HT1080 (cell line): ENCODE measurements around the gene COL1A2. TPM values are rescaled to one million over a fixed set of nuclear protein-coding genes. Genes with fewer than 3 reads are reported as not detected.

ENCODE experiments used
- DNase-seq: peaks from one replicate; pipeline ENCODE4 v3.0.0-alpha.2; 2015; ENCODE audit warnings: low read depth
- polyA plus RNA-seq, 2 experiments: library from polyadenylated mRNA; depleted of rRNA; stranded (reverse); fragments of >200 nt; gene quantifications; 2 replicates each; pipeline ENCODE4 v1.2.3, GENCODE V29; 2015
- total RNA-seq: library from RNA; depleted of rRNA; stranded (reverse); fragments of >200 nt; shearing (Covaris generic); gene quantifications from 2 replicates; pipeline ENCODE4 v1.2.3, GENCODE V29; 2014; rRNA removed

The COL1A2 gene
- total RNA-seq: 0.26 and 0.47 TPM in 2 replicates
- 2.5 and 3.2 TPM in 2 replicates for polyA plus RNA-seq (2015; cell fraction: cytosol; rRNA removed)
- polyA plus RNA-seq (2015; cell fraction: nucleus; rRNA removed): 18.5 and 22.6 TPM in 2 replicates

DNA sequence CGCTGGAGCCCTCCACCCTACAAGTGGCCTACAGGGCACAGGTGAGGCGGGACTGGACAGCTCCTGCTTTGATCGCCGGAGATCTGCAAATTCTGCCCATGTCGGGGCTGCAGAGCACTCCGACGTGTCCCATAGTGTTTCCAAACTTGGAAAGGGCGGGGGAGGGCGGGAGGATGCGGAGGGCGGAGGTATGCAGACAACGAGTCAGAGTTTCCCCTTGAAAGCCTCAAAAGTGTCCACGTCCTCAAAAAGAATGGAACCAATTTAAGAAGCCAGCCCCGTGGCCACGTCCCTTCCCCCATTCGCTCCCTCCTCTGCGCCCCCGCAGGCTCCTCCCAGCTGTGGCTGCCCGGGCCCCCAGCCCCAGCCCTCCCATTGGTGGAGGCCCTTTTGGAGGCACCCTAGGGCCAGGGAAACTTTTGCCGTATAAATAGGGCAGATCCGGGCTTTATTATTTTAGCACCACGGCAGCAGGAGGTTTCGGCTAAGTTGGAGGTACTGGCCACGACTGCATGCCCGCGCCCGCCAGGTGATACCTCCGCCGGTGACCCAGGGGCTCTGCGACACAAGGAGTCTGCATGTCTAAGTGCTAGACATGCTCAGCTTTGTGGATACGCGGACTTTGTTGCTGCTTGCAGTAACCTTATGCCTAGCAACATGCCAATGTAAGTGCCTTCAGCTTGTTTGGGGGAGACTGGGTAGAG is at the start of gene COL1A2:
COL1A2 (plus strand) TSS at position 459 of the 704 bp plus-strand sequence; CDS start at position 596, 137 bp downstream.
- DNase-seq: no peak

DNA sequence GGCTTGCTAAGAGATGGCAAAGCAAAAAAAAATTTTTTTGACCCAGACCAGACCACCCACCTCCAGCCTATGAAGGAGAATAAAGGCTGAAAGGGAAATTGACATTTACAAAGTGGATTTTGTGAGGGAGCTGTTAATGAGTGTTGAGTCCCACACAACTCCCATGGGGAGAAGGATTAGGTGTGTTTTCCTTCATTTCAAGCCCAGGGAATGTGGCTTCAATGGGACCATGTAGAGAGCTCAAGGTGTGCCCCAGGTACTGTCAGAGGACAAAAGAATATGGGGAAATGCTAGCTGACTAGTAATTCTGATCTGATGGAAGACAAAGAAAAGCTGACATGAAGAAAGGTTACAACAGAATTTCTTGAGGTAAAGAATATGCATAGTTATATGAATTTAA is 48.8 kb upstream of the COL1A2 start:
- no peak for DNase-seq

DNA sequence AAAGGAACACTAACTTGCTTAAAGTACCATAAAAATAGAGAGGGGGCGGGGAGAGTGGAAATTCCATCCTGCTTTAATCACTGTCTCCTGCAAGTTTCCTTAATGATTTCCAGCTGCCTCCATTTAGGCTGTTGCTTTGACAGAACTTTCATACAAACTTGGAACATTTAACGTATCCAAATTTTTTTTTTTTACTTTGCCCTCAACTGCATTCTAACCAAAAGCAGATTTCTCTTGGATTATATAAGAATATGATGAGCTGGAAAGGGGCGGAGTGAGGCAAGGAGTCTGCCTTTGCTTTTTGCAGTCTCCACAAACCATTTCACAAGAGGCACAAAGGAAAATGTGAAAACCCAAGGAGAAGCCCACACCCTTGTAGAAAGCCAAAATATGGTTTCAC is 46.6 kb upstream of the COL1A2 start:
- peak; percentile 6 for DNase-seq

DNA sequence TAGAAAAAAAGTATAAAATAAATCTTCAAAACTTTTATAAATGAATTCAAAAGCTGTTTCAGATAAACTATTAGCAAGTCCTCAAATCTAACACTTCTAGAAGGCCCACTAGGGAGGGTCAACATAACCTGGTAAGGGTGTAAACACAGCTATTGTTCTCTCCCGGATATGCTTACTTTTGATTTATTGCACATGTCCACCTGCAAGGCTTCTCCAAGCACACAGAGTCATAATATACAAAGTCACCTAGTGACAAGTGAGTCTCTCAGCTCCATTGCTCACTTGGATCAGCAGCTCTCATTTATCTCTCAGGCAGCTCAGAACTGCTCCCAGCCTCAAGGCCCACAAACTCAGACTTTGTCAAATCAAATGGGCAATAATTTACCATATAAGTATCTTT is 44.0 kb upstream of the COL1A2 start:
- no peak for DNase-seq

DNA sequence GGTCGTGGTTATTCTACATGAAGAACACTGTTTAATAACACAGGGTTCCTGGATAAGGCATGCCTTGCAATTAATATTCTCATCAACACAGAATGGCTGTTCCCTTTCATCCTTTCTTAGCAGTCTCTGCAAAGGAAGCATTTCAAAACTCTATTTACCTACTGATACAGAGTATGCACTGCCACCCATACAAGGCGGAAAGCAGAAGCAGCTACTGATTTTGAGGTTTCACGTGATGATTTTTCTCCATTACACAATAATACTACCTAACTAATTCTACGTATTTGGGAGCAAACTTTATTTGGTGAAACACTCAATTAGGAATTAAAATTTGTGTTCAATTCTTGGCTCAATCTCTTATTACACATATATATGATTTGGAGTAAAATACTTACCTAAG is 43.0 kb upstream of the COL1A2 start:
- DNase-seq: no peak

DNA sequence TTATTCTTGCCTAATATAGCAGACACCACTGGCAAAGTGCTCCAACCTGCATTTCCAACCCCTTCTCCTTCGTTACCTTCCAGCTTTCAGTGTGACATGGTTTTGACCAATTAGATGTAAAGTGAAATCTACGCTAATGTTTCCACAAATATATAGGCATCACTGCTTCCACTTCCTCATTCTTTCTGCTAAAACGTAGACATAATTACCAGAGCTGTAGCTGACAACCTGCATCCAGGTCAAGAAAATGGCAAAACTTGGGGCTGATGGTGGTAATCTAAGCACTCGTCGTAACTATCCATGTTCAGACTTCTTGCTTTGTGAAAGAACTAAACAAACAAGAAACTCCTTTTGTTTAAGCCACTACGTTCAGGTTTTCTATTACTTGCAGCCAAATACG is 41.8 kb upstream of the COL1A2 start:
- no peak for DNase-seq

DNA sequence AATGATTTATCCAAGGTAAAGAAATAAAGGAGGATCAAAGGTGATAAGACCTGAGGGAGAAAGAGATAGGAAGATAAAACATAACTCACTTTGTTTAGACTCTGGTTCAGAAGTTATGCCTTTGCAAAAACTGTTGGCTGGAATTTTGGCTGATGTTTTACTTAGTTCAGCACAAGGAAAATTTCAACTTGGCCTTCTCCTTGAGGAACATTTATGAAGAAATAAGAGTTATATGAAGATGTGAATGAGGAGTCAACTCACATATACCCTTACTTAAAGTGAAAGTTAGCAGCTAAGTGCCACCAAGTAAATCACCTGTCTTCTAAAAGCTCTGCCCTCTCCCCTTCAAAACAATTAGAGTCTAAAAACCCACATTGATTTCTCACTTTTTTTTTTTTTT is 39.7 kb upstream of the COL1A2 start:
- DNase-seq: no peak

DNA sequence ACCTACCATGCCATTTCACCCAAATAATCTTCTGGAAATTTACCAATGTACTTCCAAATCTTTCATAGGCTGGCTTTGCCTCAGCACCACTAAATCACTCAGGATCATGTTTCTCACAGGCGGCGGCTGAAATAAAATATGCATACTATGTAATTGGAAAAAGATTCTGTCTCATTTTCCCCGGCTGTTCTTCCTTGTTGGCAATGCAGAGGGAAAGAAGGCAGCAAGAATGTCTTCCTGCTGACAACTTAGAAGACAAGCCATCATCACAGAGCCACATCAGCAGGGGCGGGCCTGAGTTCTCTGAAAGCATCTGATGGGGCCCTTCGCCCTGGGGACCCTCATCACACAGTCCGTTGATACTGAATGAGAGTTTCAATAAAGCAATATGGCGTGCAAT is 39.2 kb upstream of the COL1A2 start:
- no peak for DNase-seq

DNA sequence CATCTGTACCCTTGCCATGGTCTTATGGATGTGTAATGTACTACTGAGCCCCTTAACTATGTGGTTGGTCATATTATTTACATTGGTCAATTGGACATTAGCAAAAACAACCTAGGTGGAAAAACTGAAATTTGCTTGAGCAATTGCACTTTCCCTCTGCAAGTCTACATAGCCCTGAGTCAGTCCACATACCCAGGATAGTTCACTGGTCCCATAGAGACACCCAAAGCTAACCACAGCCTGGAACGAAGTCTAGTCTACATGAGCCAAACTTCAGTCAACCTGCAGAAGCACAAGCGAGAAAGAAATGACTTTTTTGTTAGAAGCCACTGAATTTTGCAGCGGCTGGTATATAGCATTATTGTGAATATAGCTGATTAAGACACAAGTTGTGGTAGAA is 37.6 kb upstream of the COL1A2 start:
- no peak for DNase-seq

DNA sequence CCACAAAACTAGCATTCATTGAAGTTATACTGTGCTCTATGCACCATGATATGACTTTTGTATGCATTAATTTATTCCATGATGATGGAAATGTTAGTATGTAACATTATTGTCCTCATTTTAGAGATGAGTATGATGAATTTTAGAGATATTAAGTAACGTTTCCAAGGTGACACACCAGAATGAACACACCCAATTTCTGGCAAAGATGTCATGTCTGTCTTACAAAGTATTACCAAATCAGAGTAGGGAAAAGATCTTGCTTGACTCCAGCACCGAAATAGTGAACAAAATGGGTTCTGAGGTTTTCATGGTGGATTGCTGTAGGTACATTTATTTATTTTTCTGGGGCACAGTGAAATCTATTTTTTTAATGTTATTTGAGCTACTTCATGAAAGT is 33.8 kb upstream of the COL1A2 start:
- no peak for DNase-seq

DNA sequence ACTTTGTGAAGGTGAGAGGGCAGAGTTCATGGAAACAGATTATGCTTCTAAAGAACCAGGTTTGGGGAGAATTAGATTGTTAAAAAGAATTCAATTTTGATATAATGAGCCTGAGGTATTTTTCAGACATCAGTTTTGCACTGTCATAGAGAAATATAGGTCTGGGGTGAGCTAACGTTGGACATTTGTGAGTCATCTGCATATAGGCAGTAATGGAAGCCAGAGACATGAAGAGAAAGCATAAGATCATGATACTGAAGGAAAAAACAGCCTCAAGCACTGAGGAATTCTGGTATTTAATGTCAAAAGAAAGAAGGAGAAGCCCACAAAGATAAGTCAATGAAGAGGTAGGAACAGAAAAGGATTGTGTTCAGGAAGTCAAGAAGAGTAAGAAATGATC is 32.4 kb upstream of the COL1A2 start:
- no peak for DNase-seq

DNA sequence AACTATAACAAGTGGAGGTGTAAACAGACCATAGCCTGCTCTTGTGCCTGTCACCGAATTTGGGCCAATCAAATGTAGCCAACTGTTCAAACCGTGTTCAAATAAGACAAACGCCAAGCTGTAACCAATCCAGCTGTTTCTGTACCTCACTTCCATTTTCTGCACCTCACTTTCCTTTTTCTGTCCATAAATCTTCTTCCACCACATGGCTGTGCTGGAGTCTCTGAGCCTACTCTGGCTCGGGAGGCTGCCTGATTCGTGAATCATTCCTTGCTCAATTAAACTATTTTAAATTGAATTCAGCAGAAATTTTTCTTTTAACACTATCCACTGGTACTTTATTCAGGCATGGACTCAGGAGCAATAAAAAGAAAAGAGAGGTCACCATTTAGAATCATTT is 29.9 kb upstream of the COL1A2 start:
- DNase-seq: no peak

DNA sequence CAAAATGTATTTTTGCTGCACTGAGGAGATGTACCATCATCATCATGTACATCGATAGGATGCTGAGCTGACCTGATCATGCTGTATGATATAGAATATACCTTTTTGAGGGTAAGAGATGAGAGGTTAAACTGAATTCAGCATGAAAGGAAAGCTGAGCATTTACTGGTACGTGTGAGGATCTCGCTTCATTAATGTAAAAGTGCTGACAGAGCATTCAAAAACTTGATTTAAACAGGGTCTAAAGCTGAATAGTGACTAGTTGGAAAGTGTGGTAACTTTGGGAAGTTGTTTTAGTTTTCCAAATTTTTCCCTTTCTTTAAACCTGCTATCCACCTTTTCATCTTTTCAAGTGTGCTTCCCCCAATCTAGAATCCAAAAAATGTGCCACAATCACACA is 28.5 kb upstream of the COL1A2 start:
- no peak for DNase-seq

DNA sequence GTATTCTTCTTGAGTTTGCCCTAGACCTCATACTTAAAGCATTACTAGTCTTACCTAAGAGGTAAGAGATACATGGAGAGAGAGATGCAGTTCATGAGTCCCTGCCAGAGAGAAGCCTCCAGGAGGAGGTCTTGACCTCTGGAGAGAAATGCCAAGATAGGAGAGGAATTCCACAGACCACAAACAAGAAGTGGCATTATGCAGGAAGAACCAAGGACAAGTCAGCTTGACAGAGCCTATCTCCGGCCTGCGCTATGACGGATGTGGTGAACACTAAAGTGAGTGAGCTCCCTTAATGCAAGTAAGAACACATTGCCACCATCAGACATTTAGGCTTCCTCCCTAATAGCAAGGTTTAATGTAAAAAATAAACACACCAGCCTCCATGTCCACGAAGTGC is 27.9 kb upstream of the COL1A2 start:
- DNase-seq: peak; percentile 26

DNA sequence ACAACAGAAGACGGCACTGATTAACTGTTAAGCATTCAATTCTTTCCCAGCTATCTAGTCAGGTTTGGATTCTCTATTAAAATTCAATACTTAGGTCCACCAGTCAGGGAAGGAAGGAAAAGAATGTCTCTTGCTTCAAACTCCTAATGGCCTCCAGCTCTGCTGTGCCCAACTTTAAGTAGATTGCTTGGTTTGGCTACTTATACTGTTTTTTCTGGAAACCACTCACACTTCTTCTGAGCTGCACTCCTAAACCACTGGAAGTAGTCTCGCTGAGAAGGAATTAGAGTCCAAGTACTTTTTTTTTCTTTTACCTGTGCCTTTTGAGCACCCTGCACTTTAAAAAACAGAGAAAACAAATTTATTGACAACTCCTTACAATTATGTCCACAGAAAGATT is 26.7 kb upstream of the COL1A2 start:
- DNase-seq: peak; percentile 19

DNA sequence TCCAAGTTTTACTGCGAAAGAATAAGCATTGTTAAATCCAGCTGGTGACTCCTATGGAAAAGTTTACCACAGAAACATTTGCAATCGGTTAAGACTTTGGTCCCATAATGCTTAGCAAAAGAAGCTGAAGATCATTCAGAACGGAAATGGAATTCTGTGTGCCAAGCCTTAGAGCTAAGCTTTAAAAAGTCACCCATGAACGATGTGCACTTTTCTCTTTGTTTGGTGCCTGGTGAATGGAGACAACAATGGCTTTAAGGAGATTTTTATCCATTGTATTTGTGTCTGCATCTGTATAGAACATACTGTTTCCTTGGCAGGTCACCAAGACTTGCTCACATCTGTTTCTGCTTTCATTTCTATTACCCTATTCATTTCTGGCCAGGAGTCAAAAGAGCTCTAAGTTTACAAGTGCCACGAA is 26.3 kb upstream of the COL1A2 start:
- DNase-seq: peak; percentile 34

DNA sequence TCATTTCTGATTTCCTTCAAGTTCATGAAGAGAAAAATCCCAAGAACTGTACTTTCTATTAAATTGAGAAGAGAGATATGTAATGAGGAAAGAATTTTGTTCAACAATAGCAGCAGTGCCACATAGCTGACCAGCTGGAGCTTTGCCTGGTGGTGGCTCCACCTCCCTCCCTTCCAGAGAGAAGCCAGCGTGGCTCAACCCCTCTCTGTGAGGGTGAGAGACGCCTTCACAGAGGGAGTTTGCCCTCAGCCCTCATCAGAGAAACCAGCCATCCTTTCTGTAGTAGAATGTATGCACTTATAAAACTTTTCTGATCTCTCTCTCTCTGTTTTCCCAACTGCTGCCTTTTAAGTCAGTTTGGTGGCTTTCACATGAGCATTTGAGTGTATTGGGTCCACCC is 20.5 kb upstream of the COL1A2 start:
- DNase-seq: peak; percentile 56

DNA sequence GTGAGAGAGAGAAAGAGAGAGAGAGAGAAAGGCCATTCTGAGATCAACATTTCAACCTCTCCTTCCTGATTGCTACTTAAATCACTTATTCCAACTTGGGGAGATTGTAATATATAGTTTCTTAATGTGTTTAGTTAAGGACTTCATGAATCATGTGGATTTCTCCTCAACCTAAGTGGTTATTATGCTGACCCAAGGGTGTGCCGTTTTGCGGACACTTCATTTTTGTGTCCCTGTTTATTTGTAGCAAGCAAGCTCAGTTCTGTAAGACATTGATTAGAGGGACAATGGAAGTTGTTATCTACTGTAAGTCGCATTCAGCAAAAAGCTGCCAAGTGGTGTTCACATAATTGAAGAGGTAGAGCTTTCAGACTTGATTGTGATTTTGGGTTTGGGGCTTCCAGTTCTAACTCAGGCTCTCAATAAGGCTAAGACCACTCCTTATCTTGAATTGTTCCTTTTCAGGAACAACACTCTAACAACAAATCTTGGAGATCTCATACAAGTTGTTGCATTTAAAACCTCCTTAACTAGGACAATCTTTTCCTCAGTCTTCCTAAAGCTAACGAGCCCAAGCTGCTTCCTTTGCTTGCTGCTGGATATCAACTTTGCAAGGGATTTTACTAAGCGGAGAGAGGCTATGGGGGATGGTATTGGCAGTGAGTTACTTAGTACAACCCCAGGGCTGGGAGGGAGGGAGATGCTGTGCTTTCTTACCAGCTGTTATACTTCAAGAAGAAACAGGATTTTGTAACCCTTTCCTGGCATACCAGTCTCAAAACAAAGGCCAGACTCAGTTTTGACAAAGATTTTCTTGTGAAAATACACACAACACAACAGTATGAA is 19.8 kb upstream of the COL1A2 start:
- DNase-seq: peak; percentile 29

DNA sequence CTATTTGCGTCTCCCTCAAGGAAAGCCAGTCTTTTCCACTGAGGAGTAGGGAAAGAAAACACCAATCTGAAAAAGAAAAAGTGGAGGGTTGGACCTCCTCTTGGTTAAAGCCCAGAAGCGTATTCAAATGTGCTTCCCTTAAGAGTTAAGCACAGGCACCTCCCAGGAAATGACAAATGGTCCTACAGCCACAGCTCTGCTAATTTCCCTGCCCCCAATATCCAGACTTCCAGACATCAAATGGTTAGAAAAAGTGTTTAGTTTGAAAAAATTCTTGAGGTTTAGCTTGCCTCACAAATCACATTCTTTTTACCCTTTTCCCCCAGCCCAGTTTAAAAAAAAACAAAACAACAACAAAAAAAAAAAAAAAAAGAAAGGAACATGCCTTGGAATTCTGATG is 19.0 kb upstream of the COL1A2 start:
- peak; percentile 90 for DNase-seq

DNA sequence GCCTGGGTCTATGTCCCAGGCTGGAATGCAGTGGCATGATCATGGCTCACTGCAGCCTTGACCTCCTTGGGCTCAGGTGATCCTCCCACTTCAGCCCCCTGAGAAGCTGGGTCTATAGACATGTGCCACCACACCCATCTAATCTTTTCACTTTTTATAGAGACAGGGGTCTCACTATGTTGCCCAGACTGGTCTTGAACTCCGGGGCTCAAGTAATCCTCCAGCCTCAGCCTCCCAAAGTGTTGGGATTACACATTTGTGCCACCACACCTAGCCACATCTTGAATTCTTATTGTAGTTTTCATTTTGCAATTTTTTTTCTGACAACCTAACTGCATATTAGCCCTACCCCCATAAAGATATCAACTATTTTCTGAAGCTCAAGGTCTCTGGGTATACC is 18.4 kb upstream of the COL1A2 start:
- DNase-seq: no peak

DNA sequence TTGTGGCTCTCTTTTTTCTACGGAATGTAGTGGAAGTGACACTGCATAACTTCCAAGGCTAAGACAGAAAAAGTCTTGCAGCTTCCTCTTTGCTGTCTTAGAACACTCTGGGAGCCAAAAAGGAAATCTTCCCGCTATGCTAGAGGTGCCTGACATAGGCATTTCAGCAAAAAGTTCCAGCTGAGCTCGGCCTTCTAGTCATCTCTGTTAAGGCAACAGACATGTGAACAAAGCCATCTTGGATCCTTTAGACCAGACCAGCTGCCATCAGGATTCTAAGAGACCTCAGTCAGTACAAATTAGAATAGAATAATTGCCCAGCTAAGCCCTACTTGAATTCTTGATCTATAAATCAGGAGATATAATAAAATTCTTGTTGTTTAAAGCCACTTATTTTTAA is 16.3 kb upstream of the COL1A2 start:
- no peak for DNase-seq

DNA sequence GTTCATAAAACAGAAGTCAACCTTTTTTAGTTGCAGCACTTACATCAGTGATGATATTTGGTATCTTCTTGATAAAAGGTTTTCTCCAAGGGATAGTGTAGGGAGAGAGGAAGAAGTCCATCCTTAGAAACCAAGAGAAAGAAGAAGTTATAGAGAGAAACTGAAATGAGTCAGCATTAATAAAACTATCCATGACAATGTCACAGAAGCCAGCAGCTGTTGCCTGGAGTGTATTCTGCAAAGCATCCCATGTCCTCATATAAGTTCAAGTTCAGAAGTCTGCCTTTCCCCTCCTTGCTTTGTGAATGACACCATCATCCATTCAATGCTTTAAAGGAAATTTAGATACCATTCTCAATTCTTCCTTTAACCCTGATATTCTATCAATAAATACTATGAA is 14.4 kb upstream of the COL1A2 start:
- DNase-seq: no peak

DNA sequence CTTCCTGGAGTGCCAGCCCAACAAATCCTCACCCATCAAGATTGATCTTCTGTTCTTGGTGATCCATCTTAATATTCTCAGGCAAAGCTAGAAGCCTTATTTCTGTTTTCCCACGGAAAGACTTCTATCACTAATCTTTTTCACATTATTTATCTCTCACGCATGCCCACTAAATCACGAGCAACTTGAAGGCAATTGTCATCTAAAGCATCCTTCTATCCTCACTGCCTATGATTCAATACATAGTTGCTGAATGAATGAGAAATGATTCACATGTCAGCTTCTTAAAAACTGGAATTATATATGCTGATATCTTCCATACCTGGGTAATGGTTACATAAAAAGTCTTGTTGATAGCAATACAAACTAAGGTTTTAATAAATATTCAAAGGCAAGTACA is 12.6 kb upstream of the COL1A2 start:
- DNase-seq: no peak
